ENCODE data around the gene CLCN7. TPM values are rescaled to one million over a fixed set of nuclear protein-coding genes. Genes with fewer than 3 reads are reported as not detected.

The CLCN7 gene
- total and polyA plus RNA-seq, 8 donors: 28.6 to 130 (median 31.3) TPM

GRCh38 chr16:1499756-1500464 lies 25.1 kb upstream of the CLCN7 start:
- no peaks in the 10 kb centered on the region for H3K9me3 ChIP-seq
- peaks cover 0 to 91% of the 10 kb centered on the region in 2 donors for H3K36me3 ChIP-seq

GRCh38 chr16:1498899-1499676 lies 24.3 kb upstream of the CLCN7 start:
- TF ChIP-seq CTCF (IDR thresholded peaks at IDR 0.05): no peak

More at GRCh38 chr16:1499756-1500464, 25.1 kb upstream of the CLCN7 start:
- no peak for ATAC-seq
- no peak for TF ChIP-seq CTCF (IDR thresholded peaks at IDR 0.05)
- Histone ChIP-seq H3K4me1 (peaks cover under 1 to 5% of the 10 kb centered on the region in 2 donors), H3K4me3 (no peak overlapping the region), H3K27ac (no peak overlapping the region), H3K27me3 (no peaks in the 10 kb centered on the region)
- intact Hi-C loops (cut with DNase I): no loop called here
- no peak for DNase-seq

GRCh38 chr16:1497014-1497598 lies 22.3 kb upstream of the CLCN7 start:
- Histone ChIP-seq H3K27me3 (no peaks in the 10 kb centered on the region), H3K4me3 (no peak overlapping the region), H3K36me3 (peaks cover 0 to 75% of the 10 kb centered on the region in 2 donors), H3K9me3 (no peaks in the 10 kb centered on the region), H3K4me1 (peaks cover 9 to 27% of the 10 kb centered on the region in 2 donors), H3K27ac (no peak overlapping the region)
- DNase-seq (peak in 1 of 4 donors; percentile 72), ATAC-seq (no peak)
- no peak for TF ChIP-seq CTCF (IDR thresholded peaks at IDR 0.05)
- intact Hi-C loops (cut with DNase I): no loop called here

More at GRCh38 chr16:1498899-1499676, 24.3 kb upstream of the CLCN7 start:
- no peak for ATAC-seq
- Histone ChIP-seq H3K9me3 (no peaks in the 10 kb centered on the region), H3K27me3 (no peaks in the 10 kb centered on the region), H3K36me3 (peaks cover 0 to 91% of the 10 kb centered on the region in 2 donors), H3K4me3 (no peak overlapping the region), H3K4me1 (peaks cover 8 to 14% of the 10 kb centered on the region in 2 donors), H3K27ac (no peak overlapping the region)
- no peak for DNase-seq
- intact Hi-C loops (cut with DNase I): no loop called here

GRCh38 chr16:1496464-1496863 lies 21.6 kb upstream of the CLCN7 start:
- no peak for TF ChIP-seq CTCF (IDR thresholded peaks at IDR 0.05)
- H3K27me3 ChIP-seq: no peaks in the 10 kb centered on the region
- no peaks in the 10 kb centered on the region for H3K9me3 ChIP-seq
- H3K27ac ChIP-seq: no peak overlapping the region
- H3K4me1 ChIP-seq: peaks cover 9 to 28% of the 10 kb centered on the region in 2 donors
- ATAC-seq (no peak), DNase-seq (no peak)
- peaks cover 0 to 69% of the 10 kb centered on the region in 2 donors for H3K36me3 ChIP-seq
- intact Hi-C loops (cut with DNase I): no loop called here
- H3K4me3 ChIP-seq: no peak overlapping the region

GRCh38 chr16:1495889-1496262 lies 21.0 kb upstream of the CLCN7 start:
- peak in 1 of 4 donors; percentile 61 for DNase-seq
- no peak for ATAC-seq
- no peak for TF ChIP-seq CTCF (IDR thresholded peaks at IDR 0.05)
- H3K9me3 ChIP-seq: no peaks in the 10 kb centered on the region
- no peak overlapping the region for H3K4me3 ChIP-seq
- no peaks in the 10 kb centered on the region for H3K27me3 ChIP-seq
- intact Hi-C loops (cut with DNase I): no loop called here
- H3K27ac ChIP-seq: no peak overlapping the region
- peaks cover 0 to 63% of the 10 kb centered on the region in 2 donors for H3K36me3 ChIP-seq
- peaks cover 9 to 28% of the 10 kb centered on the region in 2 donors for H3K4me1 ChIP-seq

All from left lung (tissue), 10 donors.